Superior temporal gyrus (tissue), 1 donor: Measurements from ENCODE around the gene ORAI1.
"Not testable (repeated sequence)": the region's sequence is repeated elsewhere in the genome, so short reads cannot be mapped to it uniquely, and the experiment has no call there.

Experiments
- DNase-seq: peaks from one replicate; pipeline ENCODE4 v3.0.0-alpha.2; 2016; ENCODE audit errors: extremely low spot score

The ORAI1 gene

GRCh38 chr12:121626087-121626852 lies at the start of gene ORAI1:
Gene ORAI1, plus strand, starts transcription at chr12:121626530.
- peak; percentile 92 for DNase-seq

- DNase-seq, result no peak
Observed at GRCh38 chr12:121576851-121577391, 49.4 kb upstream of the ORAI1 start.

DNA sequence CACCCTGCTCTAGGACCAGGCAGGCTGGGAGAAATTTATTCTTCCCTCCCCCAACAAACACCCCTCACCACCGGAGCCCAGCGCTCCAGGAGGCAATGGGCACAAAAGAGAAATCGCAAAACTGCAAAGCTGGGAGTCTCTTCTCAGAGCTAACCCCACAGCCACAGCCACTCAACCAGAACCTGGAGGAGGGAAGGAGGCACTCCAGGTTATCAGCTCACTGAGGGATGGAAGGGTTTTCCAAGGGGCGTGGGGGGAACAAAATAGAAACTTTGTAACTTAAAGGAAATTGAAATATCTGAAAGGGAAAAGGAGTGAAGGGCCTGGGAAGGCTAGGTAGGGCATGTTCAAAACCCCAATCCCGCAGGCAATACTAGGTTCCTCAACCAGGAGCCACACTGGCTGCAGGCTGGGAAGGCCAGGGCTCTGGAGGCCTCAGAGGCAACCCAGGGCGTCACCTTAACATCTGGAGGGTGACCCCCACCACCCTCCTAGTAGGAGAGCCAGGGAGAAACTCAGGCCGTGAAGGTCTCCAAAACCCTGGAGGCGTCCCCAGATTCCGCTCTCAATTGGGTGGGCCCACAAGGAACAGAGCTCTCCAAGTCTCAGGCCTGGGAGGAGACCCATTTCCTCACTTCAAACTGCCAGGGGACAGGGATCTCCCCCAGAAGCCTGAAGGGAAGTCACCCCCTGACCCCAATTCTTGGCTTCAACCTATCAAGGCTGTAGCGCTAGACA lies 48.7 kb upstream of the ORAI1 start:
- DNase-seq, result no peak

- no peak for DNase-seq
Observed at GRCh38 chr12:121578230-121579189, 47.8 kb upstream of the ORAI1 start.

GRCh38 chr12:121579190-121579791 lies 47.0 kb upstream of the ORAI1 start:
- no peak for DNase-seq

- DNase-seq, result peak; percentile 69
Observed at GRCh38 chr12:121579981-121580868, 46.1 kb upstream of the ORAI1 start.

- peak; percentile 78 for DNase-seq
Observed at GRCh38 chr12:121580959-121581685, 45.2 kb upstream of the ORAI1 start, which contains the start of gene KDM2B. Gene KDM2B, minus strand, starts transcription at chr12:121581023. Its CDS starts 112 bp downstream, at chr12:121580911.

- peak; percentile 78 for DNase-seq
Observed at GRCh38 chr12:121581686-121582429, 44.5 kb upstream of the ORAI1 start.

DNA sequence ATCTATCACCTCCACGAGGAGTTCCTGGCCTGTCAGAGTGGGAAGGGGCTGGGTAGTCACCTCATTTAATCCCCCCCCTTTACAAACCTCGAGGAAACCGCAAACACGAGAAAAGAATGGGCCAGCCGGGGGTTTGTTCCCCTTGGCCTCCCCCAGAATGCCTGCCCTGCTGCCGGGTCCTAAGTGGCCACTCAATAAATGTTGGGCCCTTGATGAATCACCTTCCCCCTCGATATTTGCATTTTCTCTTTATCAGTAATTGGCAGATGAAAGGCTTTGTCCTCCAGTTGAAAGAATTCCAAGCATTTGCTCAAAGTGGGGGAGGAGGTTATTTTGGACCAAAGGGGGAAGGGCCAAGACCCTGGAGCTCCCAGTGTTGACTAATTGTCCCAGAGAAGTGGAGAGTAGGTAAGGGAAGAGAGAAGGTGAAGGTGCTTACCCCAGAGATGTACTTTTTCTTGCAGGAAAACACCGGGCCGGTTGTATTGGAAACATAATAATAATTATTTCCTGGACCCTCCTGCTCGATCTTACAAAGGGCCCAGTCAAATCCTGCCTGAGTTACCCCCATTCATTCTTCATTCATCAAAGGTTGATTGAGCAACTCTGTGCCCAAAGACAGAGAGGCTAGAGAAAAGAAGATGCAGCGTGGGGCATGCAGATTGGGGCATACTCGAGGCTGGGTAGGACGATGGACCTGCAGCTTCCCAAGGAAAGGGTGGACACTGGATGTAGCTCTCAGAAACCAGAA lies 43.6 kb upstream of the ORAI1 start:
- DNase-seq, result peak; percentile 28

- not testable (repeated sequence) for DNase-seq
Observed at GRCh38 chr12:121583334-121583661, 43.0 kb upstream of the ORAI1 start.

DNA sequence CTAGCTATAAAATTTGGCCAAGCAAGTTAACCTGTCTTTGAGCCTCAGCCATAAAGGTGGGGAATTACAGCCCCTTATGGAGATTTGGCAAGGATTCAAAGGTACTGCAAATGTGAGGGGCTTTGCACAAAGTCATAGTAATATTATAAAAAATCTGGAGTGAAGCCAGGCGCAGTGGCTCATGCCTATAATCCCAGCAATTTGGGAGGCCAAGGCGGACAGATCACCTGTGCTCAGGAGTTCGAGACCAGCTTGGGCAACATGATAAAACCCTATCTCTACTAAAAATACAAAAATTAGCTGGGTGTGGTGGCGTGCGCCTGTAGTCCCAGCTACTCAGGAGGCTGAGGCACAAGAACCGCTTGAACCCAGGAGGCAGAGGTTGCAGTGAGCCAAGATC lies 41.4 kb upstream of the ORAI1 start:
- DNase-seq, result not testable (repeated sequence)

GRCh38 chr12:121590476-121591143 lies 35.7 kb upstream of the ORAI1 start:
- no peak for DNase-seq

DNA sequence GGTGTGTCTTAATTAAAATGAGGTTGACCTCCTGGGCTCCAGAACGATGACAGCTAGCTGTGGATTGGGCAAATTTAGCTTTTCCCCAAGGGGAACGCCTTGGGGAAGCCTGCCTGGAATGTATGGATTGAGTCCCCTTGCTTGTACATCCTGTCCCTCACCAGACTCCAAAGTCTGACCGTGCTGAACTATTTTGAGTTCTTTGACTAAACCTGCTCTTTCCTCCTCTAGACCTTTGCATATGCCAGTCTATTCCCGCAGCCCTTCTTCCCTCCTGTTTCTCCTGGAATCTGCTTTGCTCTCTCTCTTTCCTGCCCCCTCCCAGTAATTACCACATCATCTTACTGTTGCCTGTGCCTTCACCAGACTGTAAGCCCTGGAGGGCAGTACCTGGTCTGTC lies 34.0 kb upstream of the ORAI1 start:
- DNase-seq, result no peak

GRCh38 chr12:121595520-121595919 lies 30.8 kb upstream of the ORAI1 start:
- DNase-seq, result no peak

DNA sequence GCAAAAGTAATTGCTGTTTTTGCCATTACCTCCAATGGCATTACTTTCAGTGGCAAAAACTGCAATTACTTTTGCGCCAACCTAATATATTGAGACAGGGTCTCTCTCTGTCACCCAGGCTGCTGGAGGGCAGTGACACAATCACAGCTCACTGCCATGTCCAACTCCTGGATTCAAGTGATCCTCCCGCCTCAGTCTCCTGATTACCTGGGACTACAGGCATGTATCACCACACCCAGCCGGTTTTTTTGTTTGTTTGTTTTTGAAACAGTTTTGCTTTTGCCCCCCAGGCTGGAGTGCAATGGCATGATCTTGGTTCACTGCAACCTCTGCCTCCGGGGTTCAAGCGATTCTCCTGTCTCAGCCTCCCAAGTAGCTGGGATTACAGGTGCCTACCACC lies 29.8 kb upstream of the ORAI1 start:
- DNase-seq, result no peak

DNA sequence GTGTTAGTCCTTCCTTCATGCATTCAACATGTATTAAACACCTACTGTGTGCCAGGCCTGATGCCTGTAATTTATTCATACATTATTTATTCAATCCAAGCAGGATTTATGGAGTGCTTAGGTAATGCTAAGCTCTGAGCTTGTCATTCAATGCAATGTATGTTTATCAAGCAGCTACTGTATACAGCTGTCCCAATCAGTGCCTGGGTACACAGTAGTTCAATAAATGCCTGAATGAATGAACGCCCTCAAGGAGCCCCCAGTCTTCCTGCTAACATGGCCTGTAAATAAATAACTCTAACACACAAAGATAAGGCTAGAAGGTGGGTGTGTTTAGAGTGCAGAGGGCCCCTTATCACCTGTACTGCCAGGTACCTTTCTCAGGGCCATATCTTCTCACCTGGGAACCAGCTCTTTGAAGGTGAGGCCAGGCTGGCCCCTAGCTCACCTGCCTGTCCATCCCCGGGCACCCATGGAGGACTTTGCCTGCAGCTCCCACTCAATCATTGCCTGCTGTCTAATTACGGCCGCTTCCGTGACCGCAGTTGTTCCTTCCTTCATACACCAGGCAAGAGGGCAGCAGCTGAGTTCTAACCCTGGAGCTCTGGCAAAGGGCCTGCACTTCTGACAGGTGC lies 25.5 kb upstream of the ORAI1 start:
- DNase-seq, result no peak

GRCh38 chr12:121602766-121603165 lies 23.6 kb upstream of the ORAI1 start:
- no peak for DNase-seq
